ENCODE measurements around the gene SSU72. TPM values are rescaled to one million over a fixed set of nuclear protein-coding genes. Genes with fewer than 3 reads are reported as not detected.

SSU72 gene
- total and polyA plus RNA-seq, 4 donors, result 35.4 to 57.4 (median 44.3) TPM

DNA sequence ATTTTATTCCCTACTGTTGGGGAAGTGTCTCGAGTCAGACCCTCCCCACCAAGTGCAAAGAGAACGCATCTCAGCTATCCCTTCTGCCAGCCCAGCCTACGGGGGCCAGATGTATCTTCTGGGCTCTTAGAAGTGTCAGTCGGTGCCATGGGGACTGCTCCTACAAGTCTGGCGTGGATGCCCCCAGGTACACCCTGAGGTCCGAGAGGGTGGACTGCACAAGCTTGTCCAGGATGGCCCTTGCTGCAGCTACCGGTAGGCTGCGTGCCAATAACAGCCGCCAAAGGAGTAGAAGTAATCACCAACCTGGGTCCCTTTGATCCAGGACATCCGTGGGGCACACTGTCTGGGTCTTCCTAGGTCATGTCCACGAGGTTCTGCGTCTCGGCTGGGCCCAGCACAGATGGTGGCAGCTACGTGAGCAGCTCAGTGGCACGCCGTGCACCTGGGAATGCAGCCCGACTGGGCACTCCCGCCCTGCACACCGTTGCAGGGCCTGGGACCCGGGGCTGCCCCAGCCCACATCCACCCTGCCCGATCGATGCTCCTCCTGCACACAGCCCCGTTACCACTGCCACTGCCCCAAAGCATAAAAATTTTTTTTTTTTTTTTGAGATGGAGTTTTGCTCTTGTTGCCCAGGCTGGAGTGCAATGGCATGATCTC, 8.8 kb upstream of the SSU72 start:
- H3K36me3 ChIP-seq (ENCODE audit: control insufficient read depth in 4 of 4, insufficient read depth in 3 of 4, low read depth in 1 of 4, low read length in 3 of 4), result no peaks in the 10 kb centered on the region
- H3K4me1 ChIP-seq (ENCODE audit: control insufficient read depth in 4 of 4, insufficient read depth in 4 of 4, low read length in 3 of 4), result no peaks in the 10 kb centered on the region
- H3K27ac ChIP-seq (ENCODE audit: low read depth in 1 of 2, low read length in 2 of 2), result no peak overlapping the region
- no peak for TF ChIP-seq RAD21 (IDR thresholded peaks at IDR 0.05)
- TF ChIP-seq, protein P1, sequence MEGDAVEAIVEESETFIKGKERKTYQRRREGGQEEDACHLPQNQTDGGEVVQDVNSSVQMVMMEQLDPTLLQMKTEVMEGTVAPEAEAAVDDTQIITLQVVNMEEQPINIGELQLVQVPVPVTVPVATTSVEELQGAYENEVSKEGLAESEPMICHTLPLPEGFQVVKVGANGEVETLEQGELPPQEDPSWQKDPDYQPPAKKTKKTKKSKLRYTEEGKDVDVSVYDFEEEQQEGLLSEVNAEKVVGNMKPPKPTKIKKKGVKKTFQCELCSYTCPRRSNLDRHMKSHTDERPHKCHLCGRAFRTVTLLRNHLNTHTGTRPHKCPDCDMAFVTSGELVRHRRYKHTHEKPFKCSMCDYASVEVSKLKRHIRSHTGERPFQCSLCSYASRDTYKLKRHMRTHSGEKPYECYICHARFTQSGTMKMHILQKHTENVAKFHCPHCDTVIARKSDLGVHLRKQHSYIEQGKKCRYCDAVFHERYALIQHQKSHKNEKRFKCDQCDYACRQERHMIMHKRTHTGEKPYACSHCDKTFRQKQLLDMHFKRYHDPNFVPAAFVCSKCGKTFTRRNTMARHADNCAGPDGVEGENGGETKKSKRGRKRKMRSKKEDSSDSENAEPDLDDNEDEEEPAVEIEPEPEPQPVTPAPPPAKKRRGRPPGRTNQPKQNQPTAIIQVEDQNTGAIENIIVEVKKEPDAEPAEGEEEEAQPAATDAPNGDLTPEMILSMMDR (IDR thresholded peaks at IDR 0.05; ENCODE audit: low read depth, low read length, missing input control), result no peak
- TF ChIP-seq, protein P2, sequence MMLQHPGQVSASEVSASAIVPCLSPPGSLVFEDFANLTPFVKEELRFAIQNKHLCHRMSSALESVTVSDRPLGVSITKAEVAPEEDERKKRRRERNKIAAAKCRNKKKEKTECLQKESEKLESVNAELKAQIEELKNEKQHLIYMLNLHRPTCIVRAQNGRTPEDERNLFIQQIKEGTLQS (IDR thresholded peaks at IDR 0.05), result no peak
- TF ChIP-seq, protein P3, sequence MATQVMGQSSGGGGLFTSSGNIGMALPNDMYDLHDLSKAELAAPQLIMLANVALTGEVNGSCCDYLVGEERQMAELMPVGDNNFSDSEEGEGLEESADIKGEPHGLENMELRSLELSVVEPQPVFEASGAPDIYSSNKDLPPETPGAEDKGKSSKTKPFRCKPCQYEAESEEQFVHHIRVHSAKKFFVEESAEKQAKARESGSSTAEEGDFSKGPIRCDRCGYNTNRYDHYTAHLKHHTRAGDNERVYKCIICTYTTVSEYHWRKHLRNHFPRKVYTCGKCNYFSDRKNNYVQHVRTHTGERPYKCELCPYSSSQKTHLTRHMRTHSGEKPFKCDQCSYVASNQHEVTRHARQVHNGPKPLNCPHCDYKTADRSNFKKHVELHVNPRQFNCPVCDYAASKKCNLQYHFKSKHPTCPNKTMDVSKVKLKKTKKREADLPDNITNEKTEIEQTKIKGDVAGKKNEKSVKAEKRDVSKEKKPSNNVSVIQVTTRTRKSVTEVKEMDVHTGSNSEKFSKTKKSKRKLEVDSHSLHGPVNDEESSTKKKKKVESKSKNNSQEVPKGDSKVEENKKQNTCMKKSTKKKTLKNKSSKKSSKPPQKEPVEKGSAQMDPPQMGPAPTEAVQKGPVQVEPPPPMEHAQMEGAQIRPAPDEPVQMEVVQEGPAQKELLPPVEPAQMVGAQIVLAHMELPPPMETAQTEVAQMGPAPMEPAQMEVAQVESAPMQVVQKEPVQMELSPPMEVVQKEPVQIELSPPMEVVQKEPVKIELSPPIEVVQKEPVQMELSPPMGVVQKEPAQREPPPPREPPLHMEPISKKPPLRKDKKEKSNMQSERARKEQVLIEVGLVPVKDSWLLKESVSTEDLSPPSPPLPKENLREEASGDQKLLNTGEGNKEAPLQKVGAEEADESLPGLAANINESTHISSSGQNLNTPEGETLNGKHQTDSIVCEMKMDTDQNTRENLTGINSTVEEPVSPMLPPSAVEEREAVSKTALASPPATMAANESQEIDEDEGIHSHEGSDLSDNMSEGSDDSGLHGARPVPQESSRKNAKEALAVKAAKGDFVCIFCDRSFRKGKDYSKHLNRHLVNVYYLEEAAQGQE (IDR thresholded peaks at IDR 0.05), result no peak
- 86% methylated on average over 23 of the region's 23 CpGs for WGBS
- no peaks in the 10 kb centered on the region for H3K27me3 ChIP-seq (ENCODE audit: control insufficient read depth in 4 of 4, insufficient read depth in 4 of 4, low read length in 3 of 4)
- no peak overlapping the region for H3K4me3 ChIP-seq (ENCODE audit: low read depth in 1 of 3, low read length in 3 of 3)
- no peak for DNase-seq (ENCODE audit: low spot score)
- H3K9ac ChIP-seq (ENCODE audit: low read depth in 1 of 2, low read length in 2 of 2), result no peak overlapping the region
- no peaks in the 10 kb centered on the region for H3K9me3 ChIP-seq (ENCODE audit: control insufficient read depth in 4 of 4, low read length in 3 of 4)

DNA sequence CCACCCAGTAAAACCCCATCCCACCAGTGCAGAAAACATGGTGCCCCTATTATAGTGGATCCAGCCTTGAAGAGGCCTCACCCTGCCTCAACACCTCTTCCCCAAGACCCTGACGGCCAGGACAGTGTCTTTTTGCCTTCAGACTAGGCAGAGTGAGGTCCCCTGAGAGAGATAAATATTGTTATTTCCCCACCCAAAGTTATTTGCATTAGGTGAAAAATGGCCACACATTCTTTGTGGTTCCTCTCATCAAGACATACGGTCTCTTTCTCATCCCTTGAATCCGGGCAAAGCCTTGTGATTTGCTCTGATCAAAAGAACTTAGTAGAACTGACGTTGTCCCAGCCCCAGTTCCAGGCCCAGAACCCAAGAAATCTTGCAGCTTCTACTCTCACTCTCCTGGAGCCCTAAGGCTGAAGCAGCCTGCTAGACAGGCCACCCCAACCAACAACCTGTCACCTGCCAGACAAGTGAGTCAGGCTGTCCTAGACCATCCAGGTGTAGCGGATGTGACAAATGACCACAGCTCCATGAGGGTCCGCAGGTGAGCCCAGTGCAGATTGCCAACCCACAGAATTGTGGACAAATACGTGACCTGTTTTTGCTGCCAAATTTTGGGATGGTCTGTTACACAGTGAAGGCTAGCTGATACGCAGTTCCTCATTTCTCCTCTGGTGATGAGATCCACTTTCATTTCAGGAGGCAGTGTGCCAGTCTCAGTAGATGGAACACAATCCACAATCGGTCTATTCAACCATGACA, 8.1 kb upstream of the SSU72 start:
- WGBS, result 75% methylated on average over 9 of the region's 9 CpGs
- H3K27me3 ChIP-seq (ENCODE audit: control insufficient read depth in 4 of 4, insufficient read depth in 4 of 4, low read length in 3 of 4), result no peaks in the 10 kb centered on the region
- no peaks in the 10 kb centered on the region for H3K36me3 ChIP-seq (ENCODE audit: control insufficient read depth in 4 of 4, insufficient read depth in 3 of 4, low read depth in 1 of 4, low read length in 3 of 4)
- no peaks in the 10 kb centered on the region for H3K4me1 ChIP-seq (ENCODE audit: control insufficient read depth in 4 of 4, insufficient read depth in 4 of 4, low read length in 3 of 4)
- no peak overlapping the region for H3K9ac ChIP-seq (ENCODE audit: low read depth in 1 of 2, low read length in 2 of 2)
- H3K27ac ChIP-seq (ENCODE audit: low read depth in 1 of 2, low read length in 2 of 2), result no peak overlapping the region
- no peaks in the 10 kb centered on the region for H3K9me3 ChIP-seq (ENCODE audit: control insufficient read depth in 4 of 4, low read length in 3 of 4)
- H3K4me3 ChIP-seq (ENCODE audit: low read depth in 1 of 3, low read length in 3 of 3), result no peak overlapping the region
- DNase-seq (ENCODE audit: low spot score), result no peak
- TF ChIP-seq YY1 (IDR thresholded peaks at IDR 0.05) (no peak), NR2F2 (IDR thresholded peaks at IDR 0.05) (no peak), SP1 (IDR thresholded peaks at IDR 0.05) (no peak), TAF1 (conservative IDR thresholded peaks at IDR 0.05) (no peak), RAD21 (IDR thresholded peaks at IDR 0.05) (no peak), HNF4G (IDR thresholded peaks at IDR 0.05) (no peak), RXRA (IDR thresholded peaks at IDR 0.05) (no peak), HNF4A (conservative IDR thresholded peaks at IDR 0.05) (no peak), GABPA (IDR thresholded peaks at IDR 0.05 in 1 of 2, conservative IDR thresholded peaks at IDR 0.05 in 1 of 2) (no peak), FOXA2 (IDR thresholded peaks at IDR 0.05) (no peak)
- TF ChIP-seq, protein P4, sequence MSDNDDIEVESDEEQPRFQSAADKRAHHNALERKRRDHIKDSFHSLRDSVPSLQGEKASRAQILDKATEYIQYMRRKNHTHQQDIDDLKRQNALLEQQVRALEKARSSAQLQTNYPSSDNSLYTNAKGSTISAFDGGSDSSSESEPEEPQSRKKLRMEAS (IDR thresholded peaks at IDR 0.05), result no peak
- TF ChIP-seq, protein P5, sequence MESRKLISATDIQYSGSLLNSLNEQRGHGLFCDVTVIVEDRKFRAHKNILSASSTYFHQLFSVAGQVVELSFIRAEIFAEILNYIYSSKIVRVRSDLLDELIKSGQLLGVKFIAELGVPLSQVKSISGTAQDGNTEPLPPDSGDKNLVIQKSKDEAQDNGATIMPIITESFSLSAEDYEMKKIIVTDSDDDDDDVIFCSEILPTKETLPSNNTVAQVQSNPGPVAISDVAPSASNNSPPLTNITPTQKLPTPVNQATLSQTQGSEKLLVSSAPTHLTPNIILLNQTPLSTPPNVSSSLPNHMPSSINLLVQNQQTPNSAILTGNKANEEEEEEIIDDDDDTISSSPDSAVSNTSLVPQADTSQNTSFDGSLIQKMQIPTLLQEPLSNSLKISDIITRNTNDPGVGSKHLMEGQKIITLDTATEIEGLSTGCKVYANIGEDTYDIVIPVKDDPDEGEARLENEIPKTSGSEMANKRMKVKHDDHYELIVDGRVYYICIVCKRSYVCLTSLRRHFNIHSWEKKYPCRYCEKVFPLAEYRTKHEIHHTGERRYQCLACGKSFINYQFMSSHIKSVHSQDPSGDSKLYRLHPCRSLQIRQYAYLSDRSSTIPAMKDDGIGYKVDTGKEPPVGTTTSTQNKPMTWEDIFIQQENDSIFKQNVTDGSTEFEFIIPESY (IDR thresholded peaks at IDR 0.05), result no peak
- TF ChIP-seq, protein P1 (IDR thresholded peaks at IDR 0.05; ENCODE audit: low read depth, low read length, missing input control), result no peak
- TF ChIP-seq, protein P2 (IDR thresholded peaks at IDR 0.05), result no peak

Measured in liver (tissue), 9 donors.